NCI-H526 treated with DMSO at 0.1 percent for 48 hours (cell line): ENCODE measurements around the gene CCDC93.
"Not testable (repeated sequence)": the region's sequence is repeated elsewhere in the genome, so short reads cannot be mapped to it uniquely, and the experiment has no call there.

Experiments
- DNase-seq: peaks from one replicate; lab custom pipeline; 2025; lab: John Stamatoyannopoulos, UW

The CCDC93 gene

GRCh38 chr2:117953231-117953630 is 60.6 kb downstream of the CCDC93 start:
- DNase-seq: no peak

- no peak for DNase-seq
These were observed 61.2 kb downstream of the CCDC93 start for GRCh38 chr2:117952701-117953100.

DNA sequence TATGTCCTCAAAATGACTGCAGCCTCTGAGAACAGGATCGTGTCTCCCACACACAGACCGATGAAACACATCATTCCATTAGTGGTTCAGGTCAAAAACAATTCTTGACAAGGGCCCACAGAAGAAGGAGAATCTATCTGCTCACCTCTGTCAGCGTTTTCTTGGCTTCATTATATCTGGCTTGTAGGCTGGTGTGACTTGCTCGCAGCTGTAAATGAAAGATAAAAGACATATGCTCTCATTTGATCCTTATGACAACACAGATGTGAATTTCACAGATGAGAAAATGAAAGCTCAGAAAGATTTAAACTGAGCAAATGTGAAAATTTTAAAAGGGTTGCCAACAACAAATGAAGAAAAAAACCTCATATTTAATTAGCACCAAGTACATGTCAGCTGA is 61.6 kb downstream of the CCDC93 start:
- no peak for DNase-seq

- DNase-seq: no peak
These were observed 64.1 kb downstream of the CCDC93 start for GRCh38 chr2:117949806-117950205.

DNA sequence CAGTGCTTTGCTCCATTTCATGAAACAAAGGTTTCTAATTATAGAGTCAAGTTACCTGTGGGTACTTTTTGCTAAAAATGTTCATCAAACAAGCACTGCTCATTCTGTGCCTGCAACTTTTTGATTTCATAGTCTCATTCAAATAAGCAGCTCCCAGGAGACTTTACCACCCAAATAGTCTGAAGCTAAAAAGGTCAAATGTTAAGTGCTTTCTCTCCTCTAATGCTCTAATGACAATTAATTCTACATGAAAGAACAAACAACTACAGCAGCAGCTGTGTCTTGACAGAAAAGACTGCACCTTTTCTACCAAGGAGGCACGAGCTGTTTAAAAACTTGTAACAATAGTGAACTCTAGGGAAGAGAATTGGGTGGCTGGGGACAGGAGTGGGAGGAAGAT is 65.3 kb downstream of the CCDC93 start:
- DNase-seq: no peak

GRCh38 chr2:117945296-117945695 is 68.6 kb downstream of the CCDC93 start:
- no peak for DNase-seq

DNA sequence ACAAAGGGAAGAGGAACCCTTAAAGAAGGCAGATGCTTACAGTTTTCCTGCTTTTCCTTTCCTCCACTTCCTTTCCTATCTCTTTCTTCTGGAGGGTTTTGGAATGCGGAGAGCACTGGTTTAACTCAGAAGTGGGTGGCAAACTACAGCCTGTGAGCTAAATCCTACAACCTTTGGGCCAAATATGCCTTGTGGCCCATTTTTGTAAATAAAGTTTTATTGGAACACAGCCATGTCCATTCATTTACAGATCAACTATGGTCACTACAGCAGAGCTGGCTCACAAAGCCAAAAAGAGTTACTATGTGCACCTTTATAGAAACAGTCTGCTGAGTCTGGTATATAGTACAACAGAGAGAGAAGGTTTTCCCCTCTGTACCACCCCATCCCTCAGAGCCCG is 69.1 kb downstream of the CCDC93 start:
- DNase-seq: no peak

GRCh38 chr2:117943013-117943672 is 70.7 kb downstream of the CCDC93 start:
- DNase-seq: no peak

DNA sequence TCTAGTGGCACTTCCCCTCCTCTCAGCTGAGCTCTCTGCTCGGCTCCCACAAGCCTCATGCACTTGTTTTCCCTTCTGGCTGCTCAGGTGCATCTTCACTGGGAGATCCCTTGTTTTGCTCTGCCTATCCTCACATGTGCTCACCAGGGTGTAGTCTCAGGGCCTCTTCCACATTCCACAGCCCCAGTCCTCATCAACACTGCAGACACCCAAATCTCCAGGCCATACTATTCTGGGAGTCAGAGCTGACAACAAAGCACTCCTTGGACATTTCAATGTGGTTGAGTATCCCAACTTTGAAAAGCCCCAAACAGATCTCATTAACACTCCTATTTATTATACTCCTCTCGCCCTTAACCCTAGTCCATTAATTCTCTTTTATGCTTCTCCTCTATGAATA is 71.3 kb downstream of the CCDC93 start:
- DNase-seq: no peak

DNA sequence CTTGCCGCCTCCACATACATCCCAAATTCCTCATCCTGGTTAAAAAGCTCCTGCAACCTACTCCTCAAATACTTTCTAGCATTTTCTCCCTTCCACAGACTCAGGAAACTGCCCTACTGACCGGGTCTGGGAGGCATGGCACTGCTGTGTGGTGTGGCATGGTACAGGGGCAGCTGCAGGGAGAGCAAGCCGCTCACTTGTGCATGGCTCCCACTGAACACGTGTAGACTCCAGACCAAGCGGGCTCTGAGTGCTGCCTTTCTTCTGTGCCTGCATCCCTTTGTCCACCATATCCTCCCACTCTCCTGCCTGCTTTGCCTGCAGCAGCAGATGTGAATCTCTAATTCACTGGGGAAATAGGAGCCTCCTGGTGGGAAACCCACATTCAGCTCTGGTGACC is 72.2 kb downstream of the CCDC93 start:
- DNase-seq: no peak

GRCh38 chr2:117940436-117940835 is 73.4 kb downstream of the CCDC93 start:
- no peak for DNase-seq

- no peak for DNase-seq
These were observed 75.3 kb downstream of the CCDC93 start for GRCh38 chr2:117938611-117939010.

DNA sequence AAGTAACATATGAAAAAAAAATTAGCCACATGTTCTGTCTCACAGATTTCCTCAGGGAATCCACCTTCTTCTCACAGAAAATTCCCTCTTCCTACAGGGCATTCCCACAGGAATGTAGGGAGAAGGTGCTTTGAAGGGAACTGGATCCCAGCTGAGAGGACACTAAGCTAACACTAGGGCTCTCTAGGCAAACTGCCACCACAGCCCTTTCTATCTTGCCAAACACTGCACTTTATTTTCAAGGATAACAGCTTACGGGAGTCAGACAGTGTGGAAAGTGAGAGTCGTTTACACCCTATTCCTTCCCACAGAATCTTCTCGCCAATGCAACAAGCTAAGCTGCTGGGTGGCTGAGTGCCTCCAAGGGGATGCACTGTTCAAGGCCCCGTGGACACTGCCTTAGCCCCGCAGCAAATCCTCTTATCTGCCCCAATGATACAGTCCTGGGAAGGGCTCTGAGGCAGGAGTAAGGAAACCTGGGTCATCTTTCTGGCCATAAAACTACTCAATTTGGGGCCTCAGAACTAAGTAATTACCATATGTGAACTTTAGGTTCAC is 76.9 kb downstream of the CCDC93 start:
- no peak for DNase-seq

GRCh38 chr2:117935954-117936353 is 77.9 kb downstream of the CCDC93 start:
- DNase-seq: no peak

DNA sequence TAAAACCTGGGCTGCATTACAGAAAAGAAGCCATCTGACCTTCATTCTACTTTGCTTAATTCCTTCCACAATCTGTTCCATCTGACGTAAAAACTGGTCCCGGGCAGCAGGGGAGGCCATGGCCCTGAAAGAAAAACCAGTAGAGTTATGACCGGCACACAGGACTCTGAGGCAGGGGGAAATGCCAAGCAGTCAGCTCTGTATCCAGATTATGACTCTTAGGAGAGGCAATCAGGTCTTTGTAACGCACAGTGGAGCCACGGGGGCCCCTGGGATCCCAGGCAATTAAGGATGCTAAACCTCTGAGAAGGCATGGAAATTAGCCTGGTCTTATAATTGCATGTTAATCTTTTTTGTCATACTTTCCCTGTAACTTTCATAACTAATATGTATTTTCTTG is 78.4 kb downstream of the CCDC93 start:
- no peak for DNase-seq

DNA sequence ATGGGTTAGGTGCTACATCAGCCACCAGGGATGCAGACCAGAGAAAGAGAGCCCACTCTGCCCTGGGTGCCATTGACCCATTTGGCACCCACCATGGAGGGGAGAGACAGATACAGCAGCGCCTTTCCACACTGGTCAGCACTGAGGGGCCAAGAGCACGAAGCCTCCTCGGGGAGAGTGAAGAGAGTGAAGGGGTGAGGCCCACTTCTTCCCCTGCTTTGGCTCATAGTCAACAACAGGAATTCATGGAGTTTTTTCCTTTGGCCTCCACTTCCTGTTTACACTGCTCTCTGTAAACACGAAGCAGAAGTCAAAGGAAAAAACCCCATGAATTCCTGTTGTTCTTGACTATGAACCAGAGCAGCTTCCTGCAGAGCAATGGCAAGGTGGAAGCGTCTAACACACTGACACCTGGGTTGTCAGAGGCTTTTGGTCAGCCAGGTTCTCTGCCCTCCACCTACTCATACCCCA is 80.0 kb downstream of the CCDC93 start:
- no peak for DNase-seq

DNA sequence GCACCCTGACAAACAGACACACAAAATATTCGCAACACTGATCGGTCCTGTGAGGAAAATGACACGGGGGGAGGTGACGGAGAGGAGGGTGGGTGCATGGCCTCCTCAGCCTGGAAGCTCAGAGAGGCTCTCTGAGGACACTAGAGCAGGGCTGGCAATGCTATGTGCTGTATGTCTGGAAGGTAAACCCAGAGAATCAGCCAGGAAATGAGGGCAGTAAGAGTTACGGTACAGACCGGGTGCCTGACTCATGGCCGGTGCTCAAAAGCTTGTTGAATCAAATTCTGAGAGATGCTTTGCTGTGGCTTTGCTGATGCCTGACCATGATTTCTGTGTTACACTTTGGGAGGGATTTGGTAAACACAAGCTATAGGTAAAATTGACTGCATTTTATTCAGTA is 81.9 kb downstream of the CCDC93 start:
- no peak for DNase-seq

- no peak for DNase-seq
These were observed 82.6 kb downstream of the CCDC93 start for GRCh38 chr2:117931266-117931665.

DNA sequence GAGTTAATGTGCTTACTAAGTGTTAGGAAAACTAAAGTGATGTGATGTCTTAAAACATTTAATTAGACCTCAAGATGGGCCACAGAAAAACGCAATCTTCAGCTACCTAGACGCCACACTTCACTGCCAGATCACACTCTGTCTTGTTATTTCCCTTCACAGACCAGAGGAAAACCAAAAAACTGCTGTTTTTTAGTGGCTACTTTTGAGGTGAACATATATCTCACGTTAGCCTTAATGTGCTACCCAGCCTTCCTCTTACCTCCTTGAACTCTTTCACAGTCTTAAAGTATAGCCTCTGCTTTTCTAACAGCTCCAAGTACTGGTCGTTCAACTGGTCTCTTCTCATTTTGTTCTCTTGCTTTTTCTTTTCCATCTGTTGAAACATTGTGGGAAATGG is 83.1 kb downstream of the CCDC93 start:
- DNase-seq: no peak

GRCh38 chr2:117923471-117923870 is 90.4 kb downstream of the CCDC93 start:
- DNase-seq: not testable (repeated sequence)

DNA sequence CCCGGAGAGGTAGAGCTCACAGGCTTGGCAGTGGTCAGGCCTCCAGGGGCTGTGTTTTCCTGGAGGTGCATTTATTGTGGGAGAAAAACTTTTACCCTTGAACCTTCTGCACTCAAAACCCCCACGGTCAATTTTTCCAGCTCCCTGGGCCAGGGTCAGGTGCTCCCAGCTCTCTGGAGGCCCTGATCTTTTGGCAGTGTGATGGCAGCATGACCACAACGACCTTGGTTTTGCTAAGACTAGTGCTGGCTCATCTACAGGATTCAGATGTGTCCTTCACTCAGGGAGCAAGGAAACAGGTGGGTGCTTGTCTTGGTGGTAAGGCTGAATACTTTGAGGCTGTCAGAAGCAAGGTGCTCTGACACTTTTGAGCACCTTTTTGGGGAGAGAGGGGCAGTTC is 92.3 kb downstream of the CCDC93 start:
- DNase-seq: no peak

DNA sequence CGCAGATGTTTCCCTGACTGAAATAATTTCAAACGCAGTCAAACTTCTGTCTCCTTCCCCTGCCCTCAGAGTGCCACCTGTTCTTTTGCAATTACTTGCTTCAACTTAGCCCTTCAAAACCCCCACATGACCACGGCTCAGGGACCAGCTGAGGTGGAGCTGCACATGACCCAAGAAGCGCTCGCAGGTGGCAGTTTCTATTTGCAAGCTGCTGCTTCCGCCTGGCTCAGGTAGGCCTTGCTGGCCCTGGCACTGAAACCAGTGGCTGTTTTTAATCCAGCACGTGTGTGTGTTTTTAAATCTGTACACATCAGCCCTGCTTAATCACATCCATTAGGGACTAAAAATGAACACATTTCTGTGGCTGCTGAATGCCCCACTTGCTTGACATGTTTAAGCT is 95.3 kb downstream of the CCDC93 start:
- DNase-seq: no peak

DNA sequence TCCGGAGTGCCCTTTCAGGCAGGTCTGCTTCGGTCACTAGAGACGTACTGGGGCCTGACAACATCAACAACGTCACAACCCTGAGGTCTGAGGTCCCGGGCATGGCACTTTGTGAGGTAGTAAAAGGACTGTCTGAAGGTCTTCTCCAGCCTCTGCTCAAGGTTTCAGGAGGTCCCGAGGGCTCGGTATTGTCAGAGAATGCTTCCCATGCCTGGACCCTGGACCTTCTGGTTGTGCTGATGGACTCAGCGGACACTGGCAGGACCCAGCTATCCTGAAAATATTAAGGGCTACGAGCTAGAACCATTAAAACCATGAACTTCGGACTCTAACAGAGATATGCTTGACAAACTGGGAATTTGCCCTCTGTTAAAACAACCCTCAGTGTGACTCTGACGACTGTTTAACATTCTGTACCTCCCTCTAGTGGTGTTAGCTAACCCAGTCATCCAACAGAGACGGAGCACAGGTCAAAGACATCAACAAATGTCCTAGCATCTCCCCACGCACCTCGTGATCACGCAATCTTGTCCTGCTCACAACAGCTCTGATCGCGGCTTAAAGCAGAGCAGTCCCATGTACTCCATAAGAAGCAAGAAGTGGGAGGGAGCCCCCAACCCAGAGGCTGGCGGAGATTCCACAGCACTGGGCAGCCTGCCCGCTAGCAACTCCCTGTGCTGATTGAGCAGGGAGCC is 96.5 kb downstream of the CCDC93 start:
- DNase-seq: no peak

GRCh38 chr2:117902933-117903332 is 110.9 kb downstream of the CCDC93 start:
- DNase-seq: no peak
